ENCODE data around the gene TSG101.

The TSG101 gene

DNA sequence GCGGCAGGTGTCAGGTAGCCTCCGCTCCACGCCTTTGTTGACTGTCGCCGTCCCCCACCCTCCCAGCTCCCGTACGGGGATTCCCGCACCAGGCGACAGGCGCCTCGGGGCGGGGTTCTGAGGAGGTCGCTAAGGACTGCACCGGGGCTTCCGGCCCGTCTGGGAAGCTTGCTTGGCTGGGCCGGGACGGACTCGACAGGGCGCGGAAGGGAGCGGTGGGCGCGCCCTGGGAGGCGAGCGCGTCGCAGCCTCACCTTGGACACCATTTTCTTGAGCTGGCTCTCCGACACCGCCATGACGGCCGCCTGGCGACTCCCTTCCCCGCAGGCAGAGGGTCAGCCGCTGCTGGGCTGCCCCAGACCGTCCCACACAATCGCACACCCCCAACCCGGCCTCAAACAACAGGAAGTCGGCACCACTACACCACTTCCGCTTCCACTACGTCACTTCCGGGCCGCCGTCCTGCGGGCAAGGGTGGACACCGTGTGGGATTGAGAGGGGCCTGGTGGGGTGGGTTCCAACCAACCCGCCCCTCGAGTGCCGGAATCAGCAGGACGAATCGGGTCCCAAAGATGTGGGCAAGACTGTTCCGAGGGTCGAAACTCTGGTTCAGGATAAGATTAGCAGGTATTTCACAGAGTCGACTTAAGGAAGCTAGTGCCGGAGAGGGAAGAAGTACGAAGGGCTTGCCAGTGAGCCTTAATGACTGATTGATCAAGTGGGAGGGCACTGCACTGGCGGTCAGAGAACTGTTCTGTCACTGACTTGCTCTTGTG, at the start of gene TSG101 (continued):
- TF ChIP-seq, protein P1, sequence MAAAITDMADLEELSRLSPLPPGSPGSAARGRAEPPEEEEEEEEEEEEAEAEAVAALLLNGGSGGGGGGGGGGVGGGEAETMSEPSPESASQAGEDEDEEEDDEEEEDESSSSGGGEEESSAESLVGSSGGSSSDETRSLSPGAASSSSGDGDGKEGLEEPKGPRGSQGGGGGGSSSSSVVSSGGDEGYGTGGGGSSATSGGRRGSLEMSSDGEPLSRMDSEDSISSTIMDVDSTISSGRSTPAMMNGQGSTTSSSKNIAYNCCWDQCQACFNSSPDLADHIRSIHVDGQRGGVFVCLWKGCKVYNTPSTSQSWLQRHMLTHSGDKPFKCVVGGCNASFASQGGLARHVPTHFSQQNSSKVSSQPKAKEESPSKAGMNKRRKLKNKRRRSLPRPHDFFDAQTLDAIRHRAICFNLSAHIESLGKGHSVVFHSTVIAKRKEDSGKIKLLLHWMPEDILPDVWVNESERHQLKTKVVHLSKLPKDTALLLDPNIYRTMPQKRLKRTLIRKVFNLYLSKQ (tag by site-specific recombination; IDR thresholded peaks at IDR 0.05; ENCODE audit: borderline replicate concordance): no peak
- TF ChIP-seq ZNF132 (tag by site-specific recombination; IDR thresholded peaks at IDR 0.05; ENCODE audit: borderline replicate concordance) (no peak), ZIC2 (tag by site-specific recombination; IDR thresholded peaks at IDR 0.05) (peak; percentile 44; the same call in 1 of the 2 replicates), IKZF3 (tag by site-specific recombination; IDR thresholded peaks at IDR 0.05) (no peak), ZNF600 (tag by site-specific recombination; IDR thresholded peaks at IDR 0.05) (peak; percentile 93), ZBTB48 (tag by site-specific recombination; IDR thresholded peaks at IDR 0.05) (peak; percentile 81; the same call in 1 of the 2 replicates), ZNF335 (tag by site-specific recombination; conservative IDR thresholded peaks at IDR 0.05) (peak; percentile 98), ZNF138 (tag by site-specific recombination; IDR thresholded peaks at IDR 0.05; ENCODE audit: borderline replicate concordance) (no peak), ZNF175 (tag by site-specific recombination; IDR thresholded peaks at IDR 0.05) (no peak), MZF1 (tag by site-specific recombination; IDR thresholded peaks at IDR 0.05; ENCODE audit: borderline replicate concordance) (no peak), ZNF701 (tag by site-specific recombination; IDR thresholded peaks at IDR 0.05) (no peak), TCF7L2 (IDR thresholded peaks at IDR 0.05; ENCODE audit: borderline replicate concordance, low read depth, low read length) (no peak), ZNF791 (tag by site-specific recombination; IDR thresholded peaks at IDR 0.05) (no peak), OVOL3 (tag by site-specific recombination; IDR thresholded peaks at IDR 0.05) (0 out of 2 replicates have a peak, but pooled peaks have one; percentile 54), ZNF292 (tag by site-specific recombination; IDR thresholded peaks at IDR 0.05; ENCODE audit: borderline replicate concordance, low read depth) (no peak), SCRT2 (tag by site-specific recombination; IDR thresholded peaks at IDR 0.05) (no peak), ZNF2 (tag by site-specific recombination; IDR thresholded peaks at IDR 0.05) (peak; percentile 83), ZNF416 (tag by site-specific recombination; IDR thresholded peaks at IDR 0.05) (no peak), ZFP3 (tag by site-specific recombination; IDR thresholded peaks at IDR 0.05; ENCODE audit: low read depth) (no peak), ZFP37 (tag by site-specific recombination; IDR thresholded peaks at IDR 0.05) (no peak), BCL11B (tag by site-specific recombination; IDR thresholded peaks at IDR 0.05; ENCODE audit: low read depth) (no peak; the same call in 1 of the 2 replicates), HOXC10 (CRISPR knock-in tag; IDR thresholded peaks at IDR 0.05) (no peak), ZBTB1 (tag by site-specific recombination; IDR thresholded peaks at IDR 0.05) (no peak), ZNF37A (tag by site-specific recombination; IDR thresholded peaks at IDR 0.05) (no peak), ZNF146 (tag by site-specific recombination; IDR thresholded peaks at IDR 0.05) (no peak), ZNF660 (tag by site-specific recombination; IDR thresholded peaks at IDR 0.05) (0 out of 2 replicates have a peak, but pooled peaks have one; percentile 13)
- TF ChIP-seq, protein P2, sequence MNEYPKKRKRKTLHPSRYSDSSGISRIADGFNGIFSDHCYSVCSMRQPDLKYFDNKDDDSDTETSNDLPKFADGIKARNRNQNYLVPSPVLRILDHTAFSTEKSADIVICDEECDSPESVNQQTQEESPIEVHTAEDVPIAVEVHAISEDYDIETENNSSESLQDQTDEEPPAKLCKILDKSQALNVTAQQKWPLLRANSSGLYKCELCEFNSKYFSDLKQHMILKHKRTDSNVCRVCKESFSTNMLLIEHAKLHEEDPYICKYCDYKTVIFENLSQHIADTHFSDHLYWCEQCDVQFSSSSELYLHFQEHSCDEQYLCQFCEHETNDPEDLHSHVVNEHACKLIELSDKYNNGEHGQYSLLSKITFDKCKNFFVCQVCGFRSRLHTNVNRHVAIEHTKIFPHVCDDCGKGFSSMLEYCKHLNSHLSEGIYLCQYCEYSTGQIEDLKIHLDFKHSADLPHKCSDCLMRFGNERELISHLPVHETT (tag by site-specific recombination; IDR thresholded peaks at IDR 0.05): peak; percentile 26; the same call in 1 of the 2 replicates
- TF ChIP-seq, protein P3, sequence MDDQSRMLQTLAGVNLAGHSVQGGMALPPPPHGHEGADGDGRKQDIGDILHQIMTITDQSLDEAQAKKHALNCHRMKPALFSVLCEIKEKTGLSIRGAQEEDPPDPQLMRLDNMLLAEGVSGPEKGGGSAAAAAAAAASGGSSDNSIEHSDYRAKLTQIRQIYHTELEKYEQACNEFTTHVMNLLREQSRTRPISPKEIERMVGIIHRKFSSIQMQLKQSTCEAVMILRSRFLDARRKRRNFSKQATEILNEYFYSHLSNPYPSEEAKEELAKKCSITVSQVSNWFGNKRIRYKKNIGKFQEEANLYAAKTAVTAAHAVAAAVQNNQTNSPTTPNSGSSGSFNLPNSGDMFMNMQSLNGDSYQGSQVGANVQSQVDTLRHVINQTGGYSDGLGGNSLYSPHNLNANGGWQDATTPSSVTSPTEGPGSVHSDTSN (CRISPR knock-in tag; IDR thresholded peaks at IDR 0.05): 0 out of 2 replicates have a peak, but pooled peaks have one; percentile 10
- TF ChIP-seq, protein P4, sequence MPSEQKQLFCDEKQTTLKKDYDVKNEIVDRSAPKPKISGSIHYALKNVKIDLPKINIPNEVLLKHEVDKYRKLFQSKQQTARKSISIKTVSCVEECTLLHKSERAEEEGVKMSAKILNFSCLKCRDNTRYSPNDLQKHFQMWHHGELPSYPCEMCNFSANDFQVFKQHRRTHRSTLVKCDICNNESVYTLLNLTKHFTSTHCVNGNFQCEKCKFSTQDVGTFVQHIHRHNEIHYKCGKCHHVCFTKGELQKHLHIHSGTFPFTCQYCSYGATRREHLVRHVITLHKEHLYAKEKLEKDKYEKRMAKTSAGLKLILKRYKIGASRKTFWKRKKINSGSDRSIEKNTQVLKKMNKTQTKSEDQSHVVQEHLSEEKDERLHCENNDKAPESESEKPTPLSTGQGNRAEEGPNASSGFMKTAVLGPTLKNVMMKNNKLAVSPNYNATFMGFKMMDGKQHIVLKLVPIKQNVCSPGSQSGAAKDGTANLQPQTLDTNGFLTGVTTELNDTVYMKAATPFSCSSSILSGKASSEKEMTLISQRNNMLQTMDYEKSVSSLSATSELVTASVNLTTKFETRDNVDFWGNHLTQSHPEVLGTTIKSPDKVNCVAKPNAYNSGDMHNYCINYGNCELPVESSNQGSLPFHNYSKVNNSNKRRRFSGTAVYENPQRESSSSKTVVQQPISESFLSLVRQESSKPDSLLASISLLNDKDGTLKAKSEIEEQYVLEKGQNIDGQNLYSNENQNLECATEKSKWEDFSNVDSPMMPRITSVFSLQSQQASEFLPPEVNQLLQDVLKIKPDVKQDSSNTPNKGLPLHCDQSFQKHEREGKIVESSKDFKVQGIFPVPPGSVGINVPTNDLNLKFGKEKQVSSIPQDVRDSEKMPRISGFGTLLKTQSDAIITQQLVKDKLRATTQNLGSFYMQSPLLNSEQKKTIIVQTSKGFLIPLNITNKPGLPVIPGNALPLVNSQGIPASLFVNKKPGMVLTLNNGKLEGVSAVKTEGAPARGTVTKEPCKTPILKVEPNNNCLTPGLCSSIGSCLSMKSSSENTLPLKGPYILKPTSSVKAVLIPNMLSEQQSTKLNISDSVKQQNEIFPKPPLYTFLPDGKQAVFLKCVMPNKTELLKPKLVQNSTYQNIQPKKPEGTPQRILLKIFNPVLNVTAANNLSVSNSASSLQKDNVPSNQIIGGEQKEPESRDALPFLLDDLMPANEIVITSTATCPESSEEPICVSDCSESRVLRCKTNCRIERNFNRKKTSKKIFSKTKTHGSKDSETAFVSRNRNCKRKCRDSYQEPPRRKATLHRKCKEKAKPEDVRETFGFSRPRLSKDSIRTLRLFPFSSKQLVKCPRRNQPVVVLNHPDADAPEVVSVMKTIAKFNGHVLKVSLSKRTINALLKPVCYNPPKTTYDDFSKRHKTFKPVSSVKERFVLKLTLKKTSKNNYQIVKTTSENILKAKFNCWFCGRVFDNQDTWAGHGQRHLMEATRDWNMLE (tag by site-specific recombination; conservative IDR thresholded peaks at IDR 0.05; ENCODE audit: low read depth): peak; percentile 97
- TF ChIP-seq, protein P5, sequence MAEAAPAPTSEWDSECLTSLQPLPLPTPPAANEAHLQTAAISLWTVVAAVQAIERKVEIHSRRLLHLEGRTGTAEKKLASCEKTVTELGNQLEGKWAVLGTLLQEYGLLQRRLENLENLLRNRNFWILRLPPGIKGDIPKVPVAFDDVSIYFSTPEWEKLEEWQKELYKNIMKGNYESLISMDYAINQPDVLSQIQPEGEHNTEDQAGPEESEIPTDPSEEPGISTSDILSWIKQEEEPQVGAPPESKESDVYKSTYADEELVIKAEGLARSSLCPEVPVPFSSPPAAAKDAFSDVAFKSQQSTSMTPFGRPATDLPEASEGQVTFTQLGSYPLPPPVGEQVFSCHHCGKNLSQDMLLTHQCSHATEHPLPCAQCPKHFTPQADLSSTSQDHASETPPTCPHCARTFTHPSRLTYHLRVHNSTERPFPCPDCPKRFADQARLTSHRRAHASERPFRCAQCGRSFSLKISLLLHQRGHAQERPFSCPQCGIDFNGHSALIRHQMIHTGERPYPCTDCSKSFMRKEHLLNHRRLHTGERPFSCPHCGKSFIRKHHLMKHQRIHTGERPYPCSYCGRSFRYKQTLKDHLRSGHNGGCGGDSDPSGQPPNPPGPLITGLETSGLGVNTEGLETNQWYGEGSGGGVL (tag by site-specific recombination; IDR thresholded peaks at IDR 0.05): peak; percentile 52
